HFF-Myc (cell line): ENCODE results near the gene PDE6B.

ENCODE experiments used
- DNase-seq: peaks from one replicate; pipeline ENCODE4 v3.0.0-alpha.2; 2011; ENCODE audit warnings: low read depth; ENCODE audit errors: extremely low read depth
- H3K4me3 ChIP-seq: replicated peaks from 2 replicates; pipeline ENCODE4 v1.5.1; 2011; ENCODE audit warnings: low read depth, mild to moderate bottlenecking, control low read depth, low read length
- CTCF ChIP-seq: IDR thresholded peaks from 2 replicates; pipeline ENCODE4 v1.5.1; 2012; ENCODE audit warnings: mild to moderate bottlenecking, low read depth, low read length, control low read depth; ENCODE audit errors: missing control alignments

The PDE6B gene

GRCh38 chr4:683982-684622 is 58.7 kb downstream of the PDE6B start:
- no peak overlapping the region for H3K4me3 ChIP-seq
- DNase-seq = no peak
- peak; percentile 79 for TF ChIP-seq CTCF

GRCh38 chr4:684623-685327 is 59.4 kb downstream of the PDE6B start:
- H3K4me3 ChIP-seq = no peak overlapping the region
- DNase-seq = no peak
- no peak for TF ChIP-seq CTCF

- no peak for TF ChIP-seq CTCF
- no peak overlapping the region for H3K4me3 ChIP-seq
- DNase-seq = no peak
These were observed 60.5 kb downstream of the PDE6B start for GRCh38 chr4:685679-686412.

GRCh38 chr4:686413-687040 is 61.2 kb downstream of the PDE6B start:
- DNase-seq = no peak
- no peak for TF ChIP-seq CTCF
- H3K4me3 ChIP-seq = no peak overlapping the region

GRCh38 chr4:687048-687970 is 61.9 kb downstream of the PDE6B start:
- peak; percentile 57 for DNase-seq
- no peak overlapping the region for H3K4me3 ChIP-seq
- no peak for TF ChIP-seq CTCF
